IMR-90 (cell line): ENCODE measurements around the gene FKTN. TPM values are rescaled to one million over a fixed set of nuclear protein-coding genes. Genes with fewer than 3 reads are reported as not detected.

Experiments used
- ATAC-seq: fragments of 200-7000 bp; cut with Tn5 transposase; 2 replicates; pipeline ENCODE4 v1.9.1; 2020; ENCODE audit warnings: low read depth, mild to moderate bottlenecking, moderate library complexity
- BruUV-seq: library from RNA; stranded (reverse); fragments of 400-500 nt; replicated peaks from 2 replicates; lab custom pipeline; 2021; lab: Mats Ljungman, UMichigan
- CTCF ChIA-PET: fragments of 300-600 bp; formaldehyde crosslinking; extraction: SDS; loops from one replicate; lab custom pipeline; 2021; ENCODE audit warnings: antibody characterized with exemption; lab: Yijun Ruan, JAX
- POLR2A ChIA-PET: fragments of 300-600 bp; sonication (Branson Sonifier 250); formaldehyde crosslinking; loops from one replicate; lab custom pipeline; 2022; ENCODE audit warnings: antibody characterized with exemption; ENCODE audit not compliant: unreplicated experiment; lab: Charles Lee
- DNase-seq: peaks from one replicate; pipeline ENCODE4 v3.0.0; 2013
- H2AFZ ChIP-seq: replicated peaks from 2 replicates; pipeline ENCODE3; 2013; ENCODE audit warnings: low read length, mild to moderate bottlenecking; ENCODE audit not compliant: poor library complexity
- H2AK5ac ChIP-seq: 2 replicates; pipeline ENCODE4 v1.6.1; 2013; ENCODE audit warnings: low read depth, low read length, inconsistent platforms
- H2AK9ac ChIP-seq: replicated peaks from 2 replicates; pipeline ENCODE3; 2013; ENCODE audit warnings: mild to moderate bottlenecking, low read depth, low read length, moderate library complexity; ENCODE audit not compliant: poor library complexity
- H2BK120ac ChIP-seq: 2 replicates; pipeline ENCODE4 v1.6.1; 2013; ENCODE audit warnings: low read depth, low read length, inconsistent platforms
- H2BK15ac ChIP-seq: 3 replicates; pipeline ENCODE4 v1.6.1; 2013; ENCODE audit warnings: low read depth, low read length, inconsistent platforms
- H2BK20ac ChIP-seq: 2 replicates; pipeline ENCODE4 v1.6.1; 2013; ENCODE audit warnings: low read depth, mild to moderate bottlenecking, inconsistent platforms, low read length, moderate library complexity
- H2BK5ac ChIP-seq: 2 replicates; pipeline ENCODE4 v1.6.1; 2013; ENCODE audit warnings: mild to moderate bottlenecking, low read depth, low read length, inconsistent platforms; ENCODE audit not compliant: poor library complexity, severe bottlenecking
- H3K14ac ChIP-seq: replicated peaks from 2 replicates; pipeline ENCODE4 v1.6.1; 2013; ENCODE audit warnings: low read depth, low read length, inconsistent platforms
- H3K18ac ChIP-seq: 2 replicates; pipeline ENCODE4 v1.6.1; 2013; ENCODE audit warnings: low read depth, low read length, control low read depth
- H3K23ac ChIP-seq: 2 replicates; pipeline ENCODE4 v1.6.1; 2013; ENCODE audit warnings: low read depth, low read length, inconsistent platforms
- H3K27ac ChIP-seq: 2 replicates; pipeline ENCODE4 v1.5.1; 2013; ENCODE audit warnings: mild to moderate bottlenecking, control low read depth, low read length; ENCODE audit not compliant: insufficient read depth
- H3K27me3 ChIP-seq: 2 replicates; pipeline ENCODE4 v1.6.1; 2013; ENCODE audit warnings: low read length; ENCODE audit not compliant: control insufficient read depth, insufficient read depth
- H3K36me3 ChIP-seq: 2 replicates; pipeline ENCODE4 v1.6.1; 2013; ENCODE audit warnings: low read length, mixed read lengths; ENCODE audit not compliant: control insufficient read depth, insufficient read depth
- H3K4ac ChIP-seq: 2 replicates; pipeline ENCODE4 v1.6.1; 2013; ENCODE audit warnings: low read depth, low read length, inconsistent platforms
- H3K4me1 ChIP-seq: 2 replicates; pipeline ENCODE4 v1.6.1; 2013; ENCODE audit warnings: low read length, mixed read lengths; ENCODE audit not compliant: control insufficient read depth, insufficient read depth
- H3K4me2 ChIP-seq: 2 replicates; pipeline ENCODE4 v1.6.1; 2013; ENCODE audit warnings: low read depth, mild to moderate bottlenecking, control low read depth, low read length, moderate library complexity
- H3K4me3 ChIP-seq: 2 replicates; pipeline ENCODE4 v1.5.1; 2013; ENCODE audit warnings: low read depth, mild to moderate bottlenecking, control low read depth, low read length, moderate library complexity; ENCODE audit not compliant: insufficient read depth
- H3K56ac ChIP-seq: 2 replicates; pipeline ENCODE4 v1.6.1; 2013; ENCODE audit warnings: low read length, inconsistent platforms; ENCODE audit not compliant: insufficient read depth; ENCODE audit errors: extremely low read depth
- H3K79me1 ChIP-seq, 2 experiments: 2 replicates each; pipeline ENCODE4 v1.6.1; 2013; ENCODE audit warnings: low read length in 2 of 2, inconsistent platforms in 1 of 2, low read depth in 1 of 2
- H3K9ac ChIP-seq: 2 replicates; pipeline ENCODE4 v1.6.1; 2013; ENCODE audit warnings: low read depth, low read length, control low read depth
- H3K9me1 ChIP-seq: 2 replicates; pipeline ENCODE4 v1.6.1; 2013; ENCODE audit warnings: low read length, inconsistent platforms; ENCODE audit not compliant: insufficient read depth
- H3K9me3 ChIP-seq: 2 replicates; pipeline ENCODE4 v1.6.1; 2013; ENCODE audit warnings: low read length; ENCODE audit not compliant: control insufficient read depth, insufficient read depth
- H4K20me1 ChIP-seq: 2 replicates; pipeline ENCODE4 v1.6.1; 2013; ENCODE audit warnings: low read length, inconsistent platforms; ENCODE audit not compliant: insufficient read depth
- H4K5ac ChIP-seq: 2 replicates; pipeline ENCODE4 v1.6.1; 2013; ENCODE audit warnings: mild to moderate bottlenecking, low read depth, low read length, control low read depth
- H4K8ac ChIP-seq, 2 experiments: 2 replicates each; pipeline ENCODE4 v1.6.1; 2013; ENCODE audit warnings: low read depth in 2 of 2, low read length in 2 of 2, control low read depth in 1 of 2, inconsistent platforms in 1 of 2
- H4K91ac ChIP-seq: 2 replicates; pipeline ENCODE4 v1.6.1; 2013; ENCODE audit warnings: low read depth, low read length, inconsistent platforms; ENCODE audit not compliant: insufficient read depth
- BHLHE40 ChIP-seq: fragments of 150-350 bp; IDR thresholded peaks from 2 replicates; pipeline ENCODE4 v1.6.1; 2016; ENCODE audit warnings: mild to moderate bottlenecking, low read depth, low read length
- CHD1 ChIP-seq: IDR thresholded peaks from 2 replicates; pipeline ENCODE4 v1.6.1; 2012; ENCODE audit warnings: low read depth, low read length, improper control_type of control experiment
- MAFK ChIP-seq: IDR thresholded peaks from 2 replicates; pipeline ENCODE4 v1.6.1; 2012; ENCODE audit warnings: low read depth, low read length, improper control_type of control experiment
- MAZ ChIP-seq: IDR thresholded peaks from 2 replicates; pipeline ENCODE4 v1.6.1; 2012; ENCODE audit warnings: low read depth, mild to moderate bottlenecking, low read length, improper control_type of control experiment, moderate library complexity, borderline replicate concordance
- POLR2A ChIP-seq: IDR thresholded peaks from 2 replicates; pipeline ENCODE4 v1.6.1; 2012; ENCODE audit warnings: mild to moderate bottlenecking, low read depth, low read length
- RAD21 ChIP-seq: IDR thresholded peaks from 2 replicates; pipeline ENCODE4 v1.6.1; 2012; ENCODE audit warnings: low read length, improper control_type of control experiment
- RCOR1 ChIP-seq: IDR thresholded peaks from 2 replicates; pipeline ENCODE4 v1.6.1; 2012; ENCODE audit warnings: mild to moderate bottlenecking, low read length, improper control_type of control experiment; ENCODE audit not compliant: insufficient replicate concordance
- WGBS, 2 experiments: methylation state at CpG; one replicate each; pipeline versions ENCODE4 v1.1.5 to v1.1.7; 2013; ENCODE audit warnings: missing lambda C conversion rate in 2 of 2; ENCODE audit not compliant: insufficient read length in 1 of 2; ENCODE audit errors: extremely low coverage in 2 of 2; 5-methylcytosine and 5-hydroxymethylcytosine counted together
- dilution Hi-C: fragments of 300-500 bp; cut with HindIII; formaldehyde crosslinking; loops from one replicate; pipeline ENCODE4 v1.14.3; 2018; ENCODE audit warnings: low sequenced_read_pairs; ENCODE audit not compliant: unreplicated experiment
- in situ Hi-C: fragments of 300-500 bp; cut with MboI; formaldehyde crosslinking; loops from 3 replicates; pipeline ENCODE4 v1.14.3; 2019; ENCODE audit warnings: low sequenced_read_pairs, inconsistent platforms, mixed read lengths
- intact Hi-C: fragments of 100-400 bp; cut with micrococcal nuclease; formaldehyde crosslinking; loops from 2 replicates; pipeline ENCODE4 v1.10.0; 2022
- polyA plus RNA-seq, 3 experiments: library from polyadenylated mRNA; depleted of rRNA; stranded (reverse); fragments of >200 nt; gene quantifications; 2 replicates each; pipeline ENCODE4 v1.2.3, GENCODE V29; 2012; ENCODE audit warnings: low replicate concordance in 1 of 3
- total RNA-seq: library from RNA; depleted of rRNA; stranded (reverse); fragments of >200 nt; gene quantifications from 2 replicates; pipeline ENCODE4 v1.2.3, GENCODE V29; 2012

The FKTN gene
- total and polyA plus RNA-seq, 2 of the 4 experiments (the other 2 are of a cell fraction), result 8.6 to 20.3 TPM

GRCh38 chr9:105632807-105633206 lies 74.9 kb downstream of the FKTN start:
- ATAC-seq (no peak), DNase-seq (no peak)
- POLR2A ChIA-PET, result no interaction called here
- Histone ChIP-seq H2BK120ac (no peak overlapping the region), H4K20me1 (no peaks in the 10 kb centered on the region), H3K56ac (no peak overlapping the region), H2AFZ (no peak overlapping the region), H3K9ac (no peak overlapping the region), H3K9me3 (no peaks in the 10 kb centered on the region), H4K5ac (no peak overlapping the region), H3K36me3 (peaks cover 3% of the 10 kb centered on the region; the same call in 1 of the 2 replicates), H3K4me3 (no peak overlapping the region), H2AK9ac (no peak overlapping the region), H2AK5ac (no peak overlapping the region), H2BK20ac (no peak overlapping the region), H3K4me1 (no peaks in the 10 kb centered on the region), H3K14ac (no peak overlapping the region), H3K4ac (no peak overlapping the region), H3K23ac (no peak overlapping the region), H3K79me1 (no peaks in the 10 kb centered on the region), H3K27me3 (no peaks in the 10 kb centered on the region), H3K18ac (no peak overlapping the region), H3K27ac (no peak overlapping the region), H2BK15ac (no peak overlapping the region), H2BK5ac (no peak overlapping the region), H3K4me2 (no peak overlapping the region), H3K9me1 (no peaks in the 10 kb centered on the region), H4K91ac (no peak overlapping the region), H4K8ac (no peak overlapping the region)
- intact Hi-C loops (no loop called here), dilution Hi-C loops (no loop called here), in situ Hi-C loops (no loop called here)
- CTCF ChIA-PET, result no interaction called here
- TF ChIP-seq MAZ (no peak), BHLHE40 (no peak), MAFK (no peak), RCOR1 (no peak), RAD21 (no peak), CHD1 (no peak), POLR2A (no peak)
- WGBS, 2 experiments, result no CpG with 5 or more reads among the region's 1 CpG
- no TSS peak for BruUV-seq
